ENCODE data around the gene ARID4A.

ARID4A gene

DNA sequence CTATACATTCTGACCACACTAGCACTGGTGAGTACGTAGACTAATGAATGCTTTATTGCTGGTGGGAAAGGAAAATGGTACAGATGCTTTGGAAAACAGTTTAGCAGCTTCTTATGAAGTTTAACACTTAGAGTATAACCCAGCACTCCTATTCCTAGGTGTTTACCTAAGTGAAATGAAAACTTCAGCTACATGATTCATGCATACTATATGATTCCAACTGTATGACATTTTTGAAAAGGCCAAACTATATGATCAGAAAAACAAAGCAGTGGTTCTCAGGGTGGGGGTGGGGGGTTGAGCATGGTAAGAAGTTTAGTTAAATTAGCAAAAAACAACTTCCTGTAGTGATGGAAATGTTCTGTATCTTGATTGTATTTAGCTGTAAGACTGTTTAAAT lies 22.1 kb upstream of the ARID4A start:
- no peak for TF ChIP-seq ESRRG (CRISPR knock-in tag; IDR thresholded peaks at IDR 0.05)
- no peak for TF ChIP-seq ZNF70 (CRISPR knock-in tag; IDR thresholded peaks at IDR 0.05)
- no peak for TF ChIP-seq BACH2 (CRISPR knock-in tag; IDR thresholded peaks at IDR 0.05; ENCODE audit: borderline replicate concordance)
- TF ChIP-seq, protein P1, sequence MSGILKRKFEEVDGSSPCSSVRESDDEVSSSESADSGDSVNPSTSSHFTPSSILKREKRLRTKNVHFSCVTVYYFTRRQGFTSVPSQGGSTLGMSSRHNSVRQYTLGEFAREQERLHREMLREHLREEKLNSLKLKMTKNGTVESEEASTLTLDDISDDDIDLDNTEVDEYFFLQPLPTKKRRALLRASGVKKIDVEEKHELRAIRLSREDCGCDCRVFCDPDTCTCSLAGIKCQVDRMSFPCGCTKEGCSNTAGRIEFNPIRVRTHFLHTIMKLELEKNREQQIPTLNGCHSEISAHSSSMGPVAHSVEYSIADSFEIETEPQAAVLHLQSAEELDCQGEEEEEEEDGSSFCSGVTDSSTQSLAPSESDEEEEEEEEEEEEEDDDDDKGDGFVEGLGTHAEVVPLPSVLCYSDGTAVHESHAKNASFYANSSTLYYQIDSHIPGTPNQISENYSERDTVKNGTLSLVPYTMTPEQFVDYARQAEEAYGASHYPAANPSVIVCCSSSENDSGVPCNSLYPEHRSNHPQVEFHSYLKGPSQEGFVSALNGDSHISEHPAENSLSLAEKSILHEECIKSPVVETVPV (CRISPR knock-in tag; IDR thresholded peaks at IDR 0.05) = no peak
- TF ChIP-seq CSDC2 (CRISPR knock-in tag; IDR thresholded peaks at IDR 0.05) = no peak
- TF ChIP-seq, protein P2, sequence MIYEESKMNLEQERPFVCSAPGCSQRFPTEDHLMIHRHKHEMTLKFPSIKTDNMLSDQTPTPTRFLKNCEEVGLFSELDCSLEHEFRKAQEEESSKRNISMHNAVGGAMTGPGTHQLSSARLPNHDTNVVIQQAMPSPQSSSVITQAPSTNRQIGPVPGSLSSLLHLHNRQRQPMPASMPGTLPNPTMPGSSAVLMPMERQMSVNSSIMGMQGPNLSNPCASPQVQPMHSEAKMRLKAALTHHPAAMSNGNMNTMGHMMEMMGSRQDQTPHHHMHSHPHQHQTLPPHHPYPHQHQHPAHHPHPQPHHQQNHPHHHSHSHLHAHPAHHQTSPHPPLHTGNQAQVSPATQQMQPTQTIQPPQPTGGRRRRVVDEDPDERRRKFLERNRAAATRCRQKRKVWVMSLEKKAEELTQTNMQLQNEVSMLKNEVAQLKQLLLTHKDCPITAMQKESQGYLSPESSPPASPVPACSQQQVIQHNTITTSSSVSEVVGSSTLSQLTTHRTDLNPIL (CRISPR knock-in tag; IDR thresholded peaks at IDR 0.05; ENCODE audit: low read depth) = no peak
- no peak for TF ChIP-seq OSR1 (CRISPR knock-in tag; IDR thresholded peaks at IDR 0.05)
- no peak for TF ChIP-seq PPARA (CRISPR knock-in tag; IDR thresholded peaks at IDR 0.05; ENCODE audit: borderline replicate concordance)
- TF ChIP-seq TOX (CRISPR knock-in tag; IDR thresholded peaks at IDR 0.05; ENCODE audit: borderline replicate concordance) = no peak
- TF ChIP-seq ISL1 (CRISPR knock-in tag; IDR thresholded peaks at IDR 0.05) = no peak
- TF ChIP-seq ZNF565 (CRISPR knock-in tag; conservative IDR thresholded peaks at IDR 0.05; ENCODE audit: low read depth) = no peak
- TF ChIP-seq ZFP30 (CRISPR knock-in tag; IDR thresholded peaks at IDR 0.05) = no peak
- no peak for TF ChIP-seq ZNF8 (CRISPR knock-in tag; IDR thresholded peaks at IDR 0.05)
- no peak for TF ChIP-seq ZC3H10 (CRISPR knock-in tag; IDR thresholded peaks at IDR 0.05)
- TF ChIP-seq GLIS3 (CRISPR knock-in tag; IDR thresholded peaks at IDR 0.05) = no peak
- TF ChIP-seq RARB (CRISPR knock-in tag; IDR thresholded peaks at IDR 0.05) = no peak
- no peak for TF ChIP-seq TCF4 (CRISPR knock-in tag; IDR thresholded peaks at IDR 0.05; ENCODE audit: borderline replicate concordance)
- TF ChIP-seq, protein P3, sequence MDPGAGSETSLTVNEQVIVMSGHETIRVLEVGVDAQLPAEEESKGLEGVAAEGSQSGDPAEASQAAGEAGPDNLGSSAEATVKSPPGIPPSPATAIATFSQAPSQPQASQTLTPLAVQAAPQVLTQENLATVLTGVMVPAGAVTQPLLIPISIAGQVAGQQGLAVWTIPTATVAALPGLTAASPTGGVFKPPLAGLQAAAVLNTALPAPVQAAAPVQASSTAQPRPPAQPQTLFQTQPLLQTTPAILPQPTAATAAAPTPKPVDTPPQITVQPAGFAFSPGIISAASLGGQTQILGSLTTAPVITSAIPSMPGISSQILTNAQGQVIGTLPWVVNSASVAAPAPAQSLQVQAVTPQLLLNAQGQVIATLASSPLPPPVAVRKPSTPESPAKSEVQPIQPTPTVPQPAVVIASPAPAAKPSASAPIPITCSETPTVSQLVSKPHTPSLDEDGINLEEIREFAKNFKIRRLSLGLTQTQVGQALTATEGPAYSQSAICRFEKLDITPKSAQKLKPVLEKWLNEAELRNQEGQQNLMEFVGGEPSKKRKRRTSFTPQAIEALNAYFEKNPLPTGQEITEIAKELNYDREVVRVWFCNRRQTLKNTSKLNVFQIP (CRISPR knock-in tag; IDR thresholded peaks at IDR 0.05; ENCODE audit: borderline replicate concordance, low read depth) = no peak
- no peak for TF ChIP-seq SNAI2 (CRISPR knock-in tag; IDR thresholded peaks at IDR 0.05)
- TF ChIP-seq, protein P4, sequence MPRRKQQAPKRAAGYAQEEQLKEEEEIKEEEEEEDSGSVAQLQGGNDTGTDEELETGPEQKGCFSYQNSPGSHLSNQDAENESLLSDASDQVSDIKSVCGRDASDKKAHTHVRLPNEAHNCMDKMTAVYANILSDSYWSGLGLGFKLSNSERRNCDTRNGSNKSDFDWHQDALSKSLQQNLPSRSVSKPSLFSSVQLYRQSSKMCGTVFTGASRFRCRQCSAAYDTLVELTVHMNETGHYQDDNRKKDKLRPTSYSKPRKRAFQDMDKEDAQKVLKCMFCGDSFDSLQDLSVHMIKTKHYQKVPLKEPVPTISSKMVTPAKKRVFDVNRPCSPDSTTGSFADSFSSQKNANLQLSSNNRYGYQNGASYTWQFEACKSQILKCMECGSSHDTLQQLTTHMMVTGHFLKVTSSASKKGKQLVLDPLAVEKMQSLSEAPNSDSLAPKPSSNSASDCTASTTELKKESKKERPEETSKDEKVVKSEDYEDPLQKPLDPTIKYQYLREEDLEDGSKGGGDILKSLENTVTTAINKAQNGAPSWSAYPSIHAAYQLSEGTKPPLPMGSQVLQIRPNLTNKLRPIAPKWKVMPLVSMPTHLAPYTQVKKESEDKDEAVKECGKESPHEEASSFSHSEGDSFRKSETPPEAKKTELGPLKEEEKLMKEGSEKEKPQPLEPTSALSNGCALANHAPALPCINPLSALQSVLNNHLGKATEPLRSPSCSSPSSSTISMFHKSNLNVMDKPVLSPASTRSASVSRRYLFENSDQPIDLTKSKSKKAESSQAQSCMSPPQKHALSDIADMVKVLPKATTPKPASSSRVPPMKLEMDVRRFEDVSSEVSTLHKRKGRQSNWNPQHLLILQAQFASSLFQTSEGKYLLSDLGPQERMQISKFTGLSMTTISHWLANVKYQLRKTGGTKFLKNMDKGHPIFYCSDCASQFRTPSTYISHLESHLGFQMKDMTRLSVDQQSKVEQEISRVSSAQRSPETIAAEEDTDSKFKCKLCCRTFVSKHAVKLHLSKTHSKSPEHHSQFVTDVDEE (CRISPR knock-in tag; IDR thresholded peaks at IDR 0.05) = no peak
- ATAC-seq = no peak; the same call in 2 of the 3 replicates

DNA sequence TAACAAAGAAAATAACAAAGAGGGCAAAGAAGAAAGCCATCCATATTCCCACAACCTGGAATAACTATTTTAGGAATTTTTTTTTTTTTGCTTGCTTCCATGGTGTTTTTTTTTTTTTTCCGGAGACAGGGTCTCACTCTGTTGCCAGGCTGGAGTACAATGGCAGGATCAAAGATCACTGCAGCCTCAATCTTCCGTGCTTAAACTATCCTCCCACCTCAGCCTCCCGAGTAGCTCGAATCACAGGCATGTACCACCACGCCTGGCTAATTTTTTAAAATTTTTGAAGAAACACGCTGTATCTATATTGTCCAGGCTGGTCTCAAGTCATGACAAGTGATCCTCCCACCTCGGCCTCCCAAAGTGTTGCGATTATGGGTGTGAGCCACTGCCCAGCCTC lies 20.2 kb upstream of the ARID4A start:
- TF ChIP-seq ZC3H10 (CRISPR knock-in tag; IDR thresholded peaks at IDR 0.05) (no peak), SNAI2 (CRISPR knock-in tag; IDR thresholded peaks at IDR 0.05) (no peak), ZNF70 (CRISPR knock-in tag; IDR thresholded peaks at IDR 0.05) (no peak), ZFP30 (CRISPR knock-in tag; IDR thresholded peaks at IDR 0.05) (no peak), ISL1 (CRISPR knock-in tag; IDR thresholded peaks at IDR 0.05) (no peak), ZNF8 (CRISPR knock-in tag; IDR thresholded peaks at IDR 0.05) (no peak), RARB (CRISPR knock-in tag; IDR thresholded peaks at IDR 0.05) (no peak), TOX (CRISPR knock-in tag; IDR thresholded peaks at IDR 0.05; ENCODE audit: borderline replicate concordance) (no peak), TCF4 (CRISPR knock-in tag; IDR thresholded peaks at IDR 0.05; ENCODE audit: borderline replicate concordance) (no peak), ESRRG (CRISPR knock-in tag; IDR thresholded peaks at IDR 0.05) (no peak), ARNTL (CRISPR knock-in tag; IDR thresholded peaks at IDR 0.05; ENCODE audit: borderline replicate concordance, low read depth) (no peak), ZNF565 (CRISPR knock-in tag; conservative IDR thresholded peaks at IDR 0.05; ENCODE audit: low read depth) (no peak), ZFP3 (CRISPR knock-in tag; IDR thresholded peaks at IDR 0.05) (no peak), PPARA (CRISPR knock-in tag; IDR thresholded peaks at IDR 0.05; ENCODE audit: borderline replicate concordance) (no peak), CSDC2 (CRISPR knock-in tag; IDR thresholded peaks at IDR 0.05) (no peak), OSR1 (CRISPR knock-in tag; IDR thresholded peaks at IDR 0.05) (no peak)
- TF ChIP-seq, protein P5, sequence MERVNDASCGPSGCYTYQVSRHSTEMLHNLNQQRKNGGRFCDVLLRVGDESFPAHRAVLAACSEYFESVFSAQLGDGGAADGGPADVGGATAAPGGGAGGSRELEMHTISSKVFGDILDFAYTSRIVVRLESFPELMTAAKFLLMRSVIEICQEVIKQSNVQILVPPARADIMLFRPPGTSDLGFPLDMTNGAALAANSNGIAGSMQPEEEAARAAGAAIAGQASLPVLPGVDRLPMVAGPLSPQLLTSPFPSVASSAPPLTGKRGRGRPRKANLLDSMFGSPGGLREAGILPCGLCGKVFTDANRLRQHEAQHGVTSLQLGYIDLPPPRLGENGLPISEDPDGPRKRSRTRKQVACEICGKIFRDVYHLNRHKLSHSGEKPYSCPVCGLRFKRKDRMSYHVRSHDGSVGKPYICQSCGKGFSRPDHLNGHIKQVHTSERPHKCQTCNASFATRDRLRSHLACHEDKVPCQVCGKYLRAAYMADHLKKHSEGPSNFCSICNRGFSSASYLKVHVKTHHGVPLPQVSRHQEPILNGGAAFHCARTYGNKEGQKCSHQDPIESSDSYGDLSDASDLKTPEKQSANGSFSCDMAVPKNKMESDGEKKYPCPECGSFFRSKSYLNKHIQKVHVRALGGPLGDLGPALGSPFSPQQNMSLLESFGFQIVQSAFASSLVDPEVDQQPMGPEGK (CRISPR knock-in tag; IDR thresholded peaks at IDR 0.05; ENCODE audit: borderline replicate concordance) = no peak
- TF ChIP-seq, protein P3 (CRISPR knock-in tag; IDR thresholded peaks at IDR 0.05; ENCODE audit: borderline replicate concordance, low read depth) = no peak
- TF ChIP-seq, protein P1 (CRISPR knock-in tag; IDR thresholded peaks at IDR 0.05) = no peak
- ATAC-seq = no peak
